ENCODE data around the gene AHCYL2.
A peak's percentile ranks its signal among the peaks of the same experiment; 100 is the strongest.

DNA sequence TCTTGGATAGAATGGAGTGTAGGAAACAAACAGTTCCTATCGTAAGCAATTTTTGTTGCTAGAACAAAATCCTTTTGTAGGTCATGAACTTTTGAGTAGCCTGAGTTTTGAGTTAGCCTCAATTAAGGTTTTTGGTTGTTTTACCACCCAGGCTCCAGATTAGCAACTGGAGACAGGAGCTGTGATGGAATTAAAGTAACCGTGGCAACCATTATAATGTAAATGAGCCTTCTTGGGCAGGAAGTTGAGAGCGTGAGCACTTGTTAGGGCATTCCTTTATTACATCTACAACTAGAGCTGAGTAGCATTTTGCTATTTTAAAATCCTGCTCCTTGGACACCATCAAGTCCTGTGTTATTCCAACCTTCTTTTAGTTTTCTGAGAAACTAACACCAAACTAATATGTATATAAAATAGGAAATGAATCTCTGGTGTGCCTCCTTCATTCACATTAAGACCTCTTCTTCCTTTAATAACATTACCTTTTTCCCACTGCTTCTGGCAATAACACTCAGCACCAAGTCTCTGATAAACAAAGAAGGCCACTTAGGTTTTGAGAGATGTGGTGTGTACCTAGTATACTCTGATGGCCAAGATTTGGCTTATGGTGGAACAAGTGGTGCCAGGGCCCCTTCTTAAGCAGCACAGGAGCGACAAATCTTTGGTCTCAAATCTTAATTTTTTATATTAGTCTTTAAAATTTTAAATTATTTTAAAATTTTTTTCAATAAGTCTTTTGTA is 34.0 kb downstream of the AHCYL2 start:
- TF ChIP-seq POLR2AphosphoS5 (IDR thresholded peaks at IDR 0.05; ENCODE audit: low read depth, low read length) = 0 out of 2 replicates have a peak, but pooled peaks have one; percentile 34
- no peak for TF ChIP-seq BCL11A (IDR thresholded peaks at IDR 0.05; ENCODE audit: low read depth in 2 of 2, low read length in 2 of 2)
- TF ChIP-seq HDAC6 (IDR thresholded peaks at IDR 0.05; ENCODE audit: low read depth, low read length) = no peak
- TF ChIP-seq POLR2A (IDR thresholded peaks at IDR 0.05; ENCODE audit: control extremely low read depth in 1 of 2, low read depth in 2 of 2, low read length in 2 of 2) = peak in 1 of 2 experiments; percentile 47; a peak in 2 of 3 replicates
- no peak for TF ChIP-seq MAX (IDR thresholded peaks at IDR 0.05)
- TF ChIP-seq CTCF (IDR thresholded peaks at IDR 0.05; ENCODE audit: control extremely low read depth in 1 of 3, insufficient read depth in 1 of 3, low read depth in 1 of 3, low read length in 3 of 3) = no peak
- TF ChIP-seq CHD2 (IDR thresholded peaks at IDR 0.05; ENCODE audit: low read length) = no peak
- no peak for TF ChIP-seq JUN (IDR thresholded peaks at IDR 0.05; ENCODE audit: low read depth, low read length)
- TF ChIP-seq SP1 (IDR thresholded peaks at IDR 0.05; ENCODE audit: low read depth, low read length) = peak; percentile 75
- no peak for TF ChIP-seq RAD21 (IDR thresholded peaks at IDR 0.05 in 1 of 2, conservative IDR thresholded peaks at IDR 0.05 in 1 of 2; ENCODE audit: low read depth in 2 of 2, low read length in 2 of 2)
